HEK293 (cell line): ENCODE data around the gene CEP350.

Source experiments
- GLI2 ChIP-seq: fragments of 450-650 bp; formaldehyde crosslinking; IDR thresholded peaks from 2 replicates; pipeline ENCODE4; 2017; ENCODE audit warnings: missing biosample characterization, missing genetic modification characterization, low read depth, borderline replicate concordance
- KLF10 ChIP-seq: fragments of 450-650 bp; IDR thresholded peaks from 2 replicates; pipeline ENCODE4 v1.5.1; 2018; ENCODE audit warnings: missing biosample characterization, mild to moderate bottlenecking, missing genetic modification characterization
- MYNN ChIP-seq: fragments of 450-650 bp; formaldehyde crosslinking; IDR thresholded peaks from 2 replicates; pipeline ENCODE4 v1.5.1; 2016; ENCODE audit warnings: missing biosample characterization, missing genetic modification characterization, borderline replicate concordance
- SALL2 ChIP-seq: fragments of 450-650 bp; formaldehyde crosslinking; IDR thresholded peaks from 2 replicates; pipeline ENCODE4 v1.5.0; 2017; ENCODE audit warnings: missing biosample characterization, mild to moderate bottlenecking, missing genetic modification characterization, borderline replicate concordance
- SP2 ChIP-seq: fragments of 450-650 bp; formaldehyde crosslinking; IDR thresholded peaks from 2 replicates; pipeline ENCODE4 v1.5.1; 2016; ENCODE audit warnings: missing biosample characterization, missing genetic modification characterization
- SP7 ChIP-seq: fragments of 450-650 bp; formaldehyde crosslinking; IDR thresholded peaks from 2 replicates; pipeline ENCODE4 v1.5.1; 2016; ENCODE audit warnings: missing biosample characterization, missing genetic modification characterization
- TCF7L2 ChIP-seq: IDR thresholded peaks from 2 replicates; pipeline ENCODE4 v1.6.1; 2011; ENCODE audit warnings: low read depth, mild to moderate bottlenecking, inconsistent platforms, low read length, moderate library complexity, borderline replicate concordance
- ZIC2 ChIP-seq: fragments of 450-650 bp; formaldehyde crosslinking; IDR thresholded peaks from 2 replicates; pipeline ENCODE4 v1.5.1; 2016; ENCODE audit warnings: missing biosample characterization, missing genetic modification characterization
- ZNF19 ChIP-seq: fragments of 450-650 bp; formaldehyde crosslinking; IDR thresholded peaks from 2 replicates; pipeline ENCODE4; 2016; ENCODE audit warnings: missing biosample characterization, missing genetic modification characterization, low read depth
- ZNF223 ChIP-seq: fragments of 450-650 bp; formaldehyde crosslinking; IDR thresholded peaks from 2 replicates; pipeline ENCODE4 v1.5.1; 2016; ENCODE audit warnings: missing biosample characterization, missing genetic modification characterization
- ZNF239 ChIP-seq: fragments of 450-650 bp; formaldehyde crosslinking; IDR thresholded peaks from 2 replicates; pipeline ENCODE4 v1.5.1; 2016; ENCODE audit warnings: missing biosample characterization, missing genetic modification characterization
- ZNF302 ChIP-seq: fragments of 450-650 bp; formaldehyde crosslinking; IDR thresholded peaks from 2 replicates; pipeline ENCODE4 v1.5.1; 2016; ENCODE audit warnings: missing biosample characterization, missing genetic modification characterization, low read depth
- ZNF366 ChIP-seq: fragments of 450-650 bp; formaldehyde crosslinking; conservative IDR thresholded peaks from 2 replicates; pipeline ENCODE4 v1.5.1; 2016; ENCODE audit warnings: missing biosample characterization, missing genetic modification characterization
- ZNF404 ChIP-seq: fragments of 450-650 bp; formaldehyde crosslinking; IDR thresholded peaks from 2 replicates; pipeline ENCODE4 v1.5.1; 2017; ENCODE audit warnings: missing biosample characterization, missing genetic modification characterization
- ZNF423 ChIP-seq: fragments of 450-650 bp; formaldehyde crosslinking; IDR thresholded peaks from 2 replicates; pipeline ENCODE4 v1.5.1; 2016; ENCODE audit warnings: missing biosample characterization, missing genetic modification characterization
- ZNF747 ChIP-seq: fragments of 450-650 bp; formaldehyde crosslinking; IDR thresholded peaks from 2 replicates; pipeline ENCODE4 v1.5.1; 2016; ENCODE audit warnings: missing biosample characterization, missing genetic modification characterization
- ZSCAN16 ChIP-seq: fragments of 450-650 bp; formaldehyde crosslinking; IDR thresholded peaks from 2 replicates; pipeline ENCODE4 v1.5.1; 2016; ENCODE audit warnings: missing biosample characterization, missing genetic modification characterization
- TF ChIP-seq, protein P1 (sequence below): fragments of 450-650 bp; formaldehyde crosslinking; IDR thresholded peaks from 2 replicates; pipeline ENCODE4 v1.5.1; 2016; ENCODE audit warnings: missing biosample characterization, missing genetic modification characterization, low read depth
- TF ChIP-seq, protein P2 (sequence below): fragments of 450-650 bp; formaldehyde crosslinking; IDR thresholded peaks from 2 replicates; pipeline ENCODE4 v1.5.1; 2016; ENCODE audit warnings: missing biosample characterization, missing genetic modification characterization
- TF ChIP-seq, protein P3 (sequence below): fragments of 450-650 bp; formaldehyde crosslinking; optimal IDR thresholded peaks from 2 replicates; pipeline ENCODE3; 2016; ENCODE audit warnings: missing biosample characterization, mild to moderate bottlenecking, missing genetic modification characterization
- TF ChIP-seq, protein P4 (sequence below): fragments of 450-650 bp; formaldehyde crosslinking; conservative IDR thresholded peaks from 2 replicates; pipeline ENCODE4 v1.5.1; 2016; ENCODE audit warnings: low read depth, missing biosample characterization, missing genetic modification characterization
- TF ChIP-seq, protein P5 (sequence below): fragments of 450-650 bp; formaldehyde crosslinking; IDR thresholded peaks from 2 replicates; pipeline ENCODE4 v1.5.1; 2016; ENCODE audit warnings: missing biosample characterization, missing genetic modification characterization, borderline replicate concordance

The CEP350 gene

DNA sequence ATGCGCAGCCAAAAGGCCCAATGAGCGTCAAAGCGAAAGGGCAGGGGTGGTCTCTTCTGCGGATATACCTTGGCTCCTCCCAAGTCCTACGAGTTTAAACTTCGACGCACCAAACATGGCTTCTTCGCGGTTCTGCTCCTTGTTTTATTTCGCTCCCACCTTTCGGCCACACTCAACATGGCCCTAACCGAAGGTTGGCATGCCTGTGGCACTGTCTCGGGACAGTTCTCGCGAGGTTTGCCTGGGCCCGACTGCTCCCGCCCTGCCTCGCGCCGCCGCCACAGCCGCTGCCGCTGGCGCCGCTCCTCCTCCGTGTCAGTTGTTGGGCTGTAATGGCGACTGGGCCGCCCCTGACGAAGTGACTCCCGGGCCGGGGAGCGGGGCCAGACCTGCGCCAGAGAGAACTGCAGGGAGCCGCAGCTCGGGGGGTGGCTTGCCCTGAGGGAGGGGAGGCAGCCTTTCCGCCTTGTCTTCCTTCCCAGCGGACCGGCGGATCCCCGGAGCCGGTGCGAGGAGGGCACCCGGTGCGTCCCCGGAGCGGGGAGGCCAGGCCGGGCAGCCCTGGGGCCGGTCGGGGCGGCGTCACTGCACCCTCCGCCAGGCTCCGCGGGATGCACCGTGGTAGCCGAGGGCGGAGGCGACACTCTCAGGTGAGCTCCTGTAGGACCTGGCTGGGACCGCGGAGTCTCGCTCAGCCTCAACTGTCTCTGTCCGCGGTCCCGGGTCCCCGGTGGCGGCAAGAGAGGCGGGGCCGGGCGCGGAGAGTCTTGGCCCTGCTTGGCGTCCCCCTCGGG lies at the start of gene CEP350 (continued):
- no peak for TF ChIP-seq ZNF19 (tag by site-specific recombination)
- TF ChIP-seq ZNF239 = no peak
- TF ChIP-seq GLI2 (tag by site-specific recombination) = no peak
- TF ChIP-seq ZNF747 (tag by site-specific recombination) = no peak
- no peak for TF ChIP-seq ZNF404 (tag by site-specific recombination)
- TF ChIP-seq, protein P1, sequence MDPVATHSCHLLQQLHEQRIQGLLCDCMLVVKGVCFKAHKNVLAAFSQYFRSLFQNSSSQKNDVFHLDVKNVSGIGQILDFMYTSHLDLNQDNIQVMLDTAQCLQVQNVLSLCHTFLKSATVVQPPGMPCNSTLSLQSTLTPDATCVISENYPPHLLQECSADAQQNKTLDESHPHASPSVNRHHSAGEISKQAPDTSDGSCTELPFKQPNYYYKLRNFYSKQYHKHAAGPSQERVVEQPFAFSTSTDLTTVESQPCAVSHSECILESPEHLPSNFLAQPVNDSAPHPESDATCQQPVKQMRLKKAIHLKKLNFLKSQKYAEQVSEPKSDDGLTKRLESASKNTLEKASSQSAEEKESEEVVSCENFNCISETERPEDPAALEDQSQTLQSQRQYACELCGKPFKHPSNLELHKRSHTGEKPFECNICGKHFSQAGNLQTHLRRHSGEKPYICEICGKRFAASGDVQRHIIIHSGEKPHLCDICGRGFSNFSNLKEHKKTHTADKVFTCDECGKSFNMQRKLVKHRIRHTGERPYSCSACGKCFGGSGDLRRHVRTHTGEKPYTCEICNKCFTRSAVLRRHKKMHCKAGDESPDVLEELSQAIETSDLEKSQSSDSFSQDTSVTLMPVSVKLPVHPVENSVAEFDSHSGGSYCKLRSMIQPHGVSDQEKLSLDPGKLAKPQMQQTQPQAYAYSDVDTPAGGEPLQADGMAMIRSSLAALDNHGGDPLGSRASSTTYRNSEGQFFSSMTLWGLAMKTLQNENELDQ (tag by site-specific recombination) = no peak
- peak; percentile 63; the same call in 1 of the 2 replicates for TF ChIP-seq ZNF366
- TF ChIP-seq ZSCAN16 (tag by site-specific recombination) = peak; percentile 59; the same call in 1 of the 2 replicates
- TF ChIP-seq KLF10 (tag by site-specific recombination) = peak; percentile 26; the same call in 1 of the 2 replicates
- peak; percentile 32; the same call in 1 of the 2 replicates for TF ChIP-seq ZIC2 (tag by site-specific recombination)
- TF ChIP-seq SP7 (tag by site-specific recombination) = peak; percentile 56; the same call in 1 of the 2 replicates
- TF ChIP-seq TCF7L2 = no peak; the same call in 1 of the 2 replicates
- TF ChIP-seq, protein P2, sequence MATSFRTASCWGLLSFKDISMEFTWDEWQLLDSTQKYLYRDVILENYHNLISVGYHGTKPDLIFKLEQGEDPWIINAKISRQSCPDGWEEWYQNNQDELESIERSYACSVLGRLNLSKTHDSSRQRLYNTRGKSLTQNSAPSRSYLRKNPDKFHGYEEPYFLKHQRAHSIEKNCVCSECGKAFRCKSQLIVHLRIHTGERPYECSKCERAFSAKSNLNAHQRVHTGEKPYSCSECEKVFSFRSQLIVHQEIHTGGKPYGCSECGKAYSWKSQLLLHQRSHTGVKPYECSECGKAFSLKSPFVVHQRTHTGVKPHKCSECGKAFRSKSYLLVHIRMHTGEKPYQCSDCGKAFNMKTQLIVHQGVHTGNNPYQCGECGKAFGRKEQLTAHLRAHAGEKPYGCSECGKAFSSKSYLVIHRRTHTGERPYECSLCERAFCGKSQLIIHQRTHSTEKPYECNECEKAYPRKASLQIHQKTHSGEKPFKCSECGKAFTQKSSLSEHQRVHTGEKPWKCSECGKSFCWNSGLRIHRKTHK = no peak
- peak; percentile 79 for TF ChIP-seq SP2 (tag by site-specific recombination)
- TF ChIP-seq, protein P3, sequence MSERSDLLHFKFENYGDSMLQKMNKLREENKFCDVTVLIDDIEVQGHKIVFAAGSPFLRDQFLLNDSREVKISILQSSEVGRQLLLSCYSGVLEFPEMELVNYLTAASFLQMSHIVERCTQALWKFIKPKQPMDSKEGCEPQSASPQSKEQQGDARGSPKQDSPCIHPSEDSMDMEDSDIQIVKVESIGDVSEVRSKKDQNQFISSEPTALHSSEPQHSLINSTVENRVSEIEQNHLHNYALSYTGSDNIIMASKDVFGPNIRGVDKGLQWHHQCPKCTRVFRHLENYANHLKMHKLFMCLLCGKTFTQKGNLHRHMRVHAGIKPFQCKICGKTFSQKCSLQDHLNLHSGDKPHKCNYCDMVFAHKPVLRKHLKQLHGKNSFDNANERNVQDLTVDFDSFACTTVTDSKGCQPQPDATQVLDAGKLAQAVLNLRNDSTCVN (tag by site-specific recombination) = peak; percentile 89
- TF ChIP-seq SALL2 (tag by site-specific recombination) = no peak
- no peak for TF ChIP-seq ZNF423
- TF ChIP-seq, protein P4, sequence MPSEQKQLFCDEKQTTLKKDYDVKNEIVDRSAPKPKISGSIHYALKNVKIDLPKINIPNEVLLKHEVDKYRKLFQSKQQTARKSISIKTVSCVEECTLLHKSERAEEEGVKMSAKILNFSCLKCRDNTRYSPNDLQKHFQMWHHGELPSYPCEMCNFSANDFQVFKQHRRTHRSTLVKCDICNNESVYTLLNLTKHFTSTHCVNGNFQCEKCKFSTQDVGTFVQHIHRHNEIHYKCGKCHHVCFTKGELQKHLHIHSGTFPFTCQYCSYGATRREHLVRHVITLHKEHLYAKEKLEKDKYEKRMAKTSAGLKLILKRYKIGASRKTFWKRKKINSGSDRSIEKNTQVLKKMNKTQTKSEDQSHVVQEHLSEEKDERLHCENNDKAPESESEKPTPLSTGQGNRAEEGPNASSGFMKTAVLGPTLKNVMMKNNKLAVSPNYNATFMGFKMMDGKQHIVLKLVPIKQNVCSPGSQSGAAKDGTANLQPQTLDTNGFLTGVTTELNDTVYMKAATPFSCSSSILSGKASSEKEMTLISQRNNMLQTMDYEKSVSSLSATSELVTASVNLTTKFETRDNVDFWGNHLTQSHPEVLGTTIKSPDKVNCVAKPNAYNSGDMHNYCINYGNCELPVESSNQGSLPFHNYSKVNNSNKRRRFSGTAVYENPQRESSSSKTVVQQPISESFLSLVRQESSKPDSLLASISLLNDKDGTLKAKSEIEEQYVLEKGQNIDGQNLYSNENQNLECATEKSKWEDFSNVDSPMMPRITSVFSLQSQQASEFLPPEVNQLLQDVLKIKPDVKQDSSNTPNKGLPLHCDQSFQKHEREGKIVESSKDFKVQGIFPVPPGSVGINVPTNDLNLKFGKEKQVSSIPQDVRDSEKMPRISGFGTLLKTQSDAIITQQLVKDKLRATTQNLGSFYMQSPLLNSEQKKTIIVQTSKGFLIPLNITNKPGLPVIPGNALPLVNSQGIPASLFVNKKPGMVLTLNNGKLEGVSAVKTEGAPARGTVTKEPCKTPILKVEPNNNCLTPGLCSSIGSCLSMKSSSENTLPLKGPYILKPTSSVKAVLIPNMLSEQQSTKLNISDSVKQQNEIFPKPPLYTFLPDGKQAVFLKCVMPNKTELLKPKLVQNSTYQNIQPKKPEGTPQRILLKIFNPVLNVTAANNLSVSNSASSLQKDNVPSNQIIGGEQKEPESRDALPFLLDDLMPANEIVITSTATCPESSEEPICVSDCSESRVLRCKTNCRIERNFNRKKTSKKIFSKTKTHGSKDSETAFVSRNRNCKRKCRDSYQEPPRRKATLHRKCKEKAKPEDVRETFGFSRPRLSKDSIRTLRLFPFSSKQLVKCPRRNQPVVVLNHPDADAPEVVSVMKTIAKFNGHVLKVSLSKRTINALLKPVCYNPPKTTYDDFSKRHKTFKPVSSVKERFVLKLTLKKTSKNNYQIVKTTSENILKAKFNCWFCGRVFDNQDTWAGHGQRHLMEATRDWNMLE (tag by site-specific recombination) = no peak
- TF ChIP-seq, protein P5, sequence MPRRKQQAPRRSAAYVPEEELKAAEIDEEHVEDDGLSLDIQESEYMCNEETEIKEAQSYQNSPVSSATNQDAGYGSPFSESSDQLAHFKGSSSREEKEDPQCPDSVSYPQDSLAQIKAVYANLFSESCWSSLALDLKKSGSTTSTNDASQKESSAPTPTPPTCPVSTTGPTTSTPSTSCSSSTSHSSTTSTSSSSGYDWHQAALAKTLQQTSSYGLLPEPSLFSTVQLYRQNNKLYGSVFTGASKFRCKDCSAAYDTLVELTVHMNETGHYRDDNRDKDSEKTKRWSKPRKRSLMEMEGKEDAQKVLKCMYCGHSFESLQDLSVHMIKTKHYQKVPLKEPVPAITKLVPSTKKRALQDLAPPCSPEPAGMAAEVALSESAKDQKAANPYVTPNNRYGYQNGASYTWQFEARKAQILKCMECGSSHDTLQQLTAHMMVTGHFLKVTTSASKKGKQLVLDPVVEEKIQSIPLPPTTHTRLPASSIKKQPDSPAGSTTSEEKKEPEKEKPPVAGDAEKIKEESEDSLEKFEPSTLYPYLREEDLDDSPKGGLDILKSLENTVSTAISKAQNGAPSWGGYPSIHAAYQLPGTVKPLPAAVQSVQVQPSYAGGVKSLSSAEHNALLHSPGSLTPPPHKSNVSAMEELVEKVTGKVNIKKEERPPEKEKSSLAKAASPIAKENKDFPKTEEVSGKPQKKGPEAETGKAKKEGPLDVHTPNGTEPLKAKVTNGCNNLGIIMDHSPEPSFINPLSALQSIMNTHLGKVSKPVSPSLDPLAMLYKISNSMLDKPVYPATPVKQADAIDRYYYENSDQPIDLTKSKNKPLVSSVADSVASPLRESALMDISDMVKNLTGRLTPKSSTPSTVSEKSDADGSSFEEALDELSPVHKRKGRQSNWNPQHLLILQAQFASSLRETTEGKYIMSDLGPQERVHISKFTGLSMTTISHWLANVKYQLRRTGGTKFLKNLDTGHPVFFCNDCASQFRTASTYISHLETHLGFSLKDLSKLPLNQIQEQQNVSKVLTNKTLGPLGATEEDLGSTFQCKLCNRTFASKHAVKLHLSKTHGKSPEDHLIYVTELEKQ (tag by site-specific recombination) = no peak
- TF ChIP-seq ZNF223 (tag by site-specific recombination) = no peak
- no peak for TF ChIP-seq ZNF302 (tag by site-specific recombination)
- TF ChIP-seq MYNN (tag by site-specific recombination) = 0 out of 2 replicates have a peak, but pooled peaks have one; percentile 40
